Mammary epithelial cell (primary cell): ENCODE results near the gene AHCYL1.

Experiments
- CTCF ChIP-seq, 2 donors: IDR thresholded peaks in 1 of 2; conservative IDR thresholded peaks in 1 of 2; 2 replicates each; pipeline ENCODE4 v1.5.1; 2011 to 2012; ENCODE audit warnings: inconsistent platforms in 2 of 2, low read length in 2 of 2, mild to moderate bottlenecking in 2 of 2, control low read depth in 1 of 2, low read depth in 1 of 2; ENCODE audit not compliant: insufficient read depth in 1 of 2; ENCODE audit errors: extremely low read depth in 1 of 2
- EZH2 ChIP-seq: IDR thresholded peaks from 2 replicates; pipeline ENCODE4 v1.6.1; 2012; ENCODE audit warnings: low read length, inconsistent platforms, borderline replicate concordance

DNA sequence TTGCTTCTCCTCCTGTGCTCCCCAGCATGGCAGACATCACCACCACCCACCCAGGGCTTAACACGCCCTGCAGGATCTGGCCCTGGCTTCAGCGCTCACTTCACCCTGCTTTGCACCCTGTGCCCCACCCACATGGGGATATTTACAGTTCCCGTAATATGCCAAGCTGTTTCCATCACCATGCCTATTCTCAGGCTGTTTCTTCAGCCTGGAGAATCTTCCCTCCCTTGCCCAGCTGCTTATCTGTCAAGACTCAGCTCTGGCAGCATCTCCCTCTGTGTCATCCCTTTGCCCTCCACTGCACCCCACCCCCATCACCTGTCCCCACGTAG, 3.6 kb upstream of the AHCYL1 start:
- TF ChIP-seq CTCF (conservative IDR thresholded peaks at IDR 0.05 in 1 of 2, IDR thresholded peaks at IDR 0.05 in 1 of 2; ENCODE audit: extremely low read depth in 1 of 2, insufficient read depth in 1 of 2, low read depth in 1 of 2, low read length in 2 of 2), result no peak
- no peak for TF ChIP-seq EZH2
